ENCODE data around the gene OR8K3.

OR8K3 gene

DNA sequence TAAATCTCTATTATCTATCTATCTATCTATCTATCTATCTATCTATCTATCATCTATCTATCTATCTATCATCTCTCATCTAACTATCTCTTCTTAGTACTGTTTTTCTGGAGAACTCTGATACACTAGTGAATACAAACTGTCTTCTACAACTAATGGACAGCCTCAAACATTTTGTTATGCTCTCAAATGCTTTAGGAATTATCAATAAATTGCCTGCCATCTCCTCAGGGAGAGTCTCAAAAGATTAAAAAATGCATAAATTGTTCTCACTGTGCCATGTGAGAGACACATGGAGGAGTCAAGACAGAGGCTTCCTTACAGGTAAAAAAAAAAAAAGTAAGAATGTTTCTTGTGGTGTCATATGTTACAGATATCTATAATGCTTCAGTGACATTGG lies at the start of gene OR8K3:
Gene OR8K3, plus strand, starts transcription at position 301 of the 400 bp plus-strand sequence. CDS start 3,163 bp downstream, outside the sequence.
- DNase-seq = no peak

GRCh38 chr11:56271092-56271491 lies 43.9 kb upstream of the OR8K3 start:
- no peak for DNase-seq

GRCh38 chr11:56273854-56274253 lies 41.1 kb upstream of the OR8K3 start, which contains the start of gene OR5T1:
Gene OR5T1, plus strand, starts transcription at chr11:56274154. Its CDS starts 1,485 bp downstream, at chr11:56275639.
- DNase-seq = no peak

- DNase-seq = no peak
Measured at GRCh38 chr11:56292154-56292553, 22.8 kb upstream of the OR8K3 start, which contains the start of gene OR8H1. Gene OR8H1, minus strand, starts transcription at chr11:56292254. Its CDS starts 1,192 bp downstream, at chr11:56291062.

GRCh38 chr11:56296898-56297297 lies 18.0 kb upstream of the OR8K3 start:
- no peak for DNase-seq

GRCh38 chr11:56307836-56308235 lies 7.1 kb upstream of the OR8K3 start:
- no peak for DNase-seq

- no peak for DNase-seq
Measured at GRCh38 chr11:56331861-56332491, 17.0 kb downstream of the OR8K3 start.

GRCh38 chr11:56333156-56333555 lies 18.2 kb downstream of the OR8K3 start:
- no peak for DNase-seq

- DNase-seq = no peak
Measured at GRCh38 chr11:56340289-56340688, 25.3 kb downstream of the OR8K3 start.

DNA sequence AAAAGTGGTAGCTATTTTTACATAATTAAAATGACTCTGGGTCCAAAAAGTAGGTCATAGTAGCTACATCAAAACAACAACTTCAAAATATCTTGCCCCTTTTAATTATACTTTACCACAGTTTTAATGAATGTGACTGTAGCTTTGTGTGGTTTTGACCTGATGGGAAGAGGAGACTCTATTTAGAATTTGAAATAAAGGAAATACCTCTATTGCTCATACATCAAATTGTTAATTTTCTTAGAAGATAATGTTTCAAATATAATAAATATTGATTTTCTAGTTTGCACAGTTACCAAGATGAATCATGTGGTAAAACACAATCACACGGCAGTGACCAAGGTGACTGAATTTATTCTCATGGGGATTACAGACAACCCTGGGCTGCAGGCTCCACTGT lies 30.8 kb downstream of the OR8K3 start, which contains the start of gene OR8K1:
Gene OR8K1, plus strand, starts transcription at position 301 of the 400 bp plus-strand sequence. Its CDS starts 0 bp downstream, at position 301.
- no peak for DNase-seq

GRCh38 chr11:56353991-56354390 lies 39.0 kb downstream of the OR8K3 start, which contains the start of gene OR8J1:
Gene OR8J1, plus strand, starts transcription at chr11:56354291. Its CDS starts 5,956 bp downstream, at chr11:56360247.
- DNase-seq = no peak
